Stimulated activated CD8-positive, alpha-beta memory T cell treated with anti-CD3 and anti-CD28 coated beads, Interleukin-15, amount 100 ng/mL, for 48 hours (primary cell): ENCODE measurements around the gene NTM.

Experiments used
- DNase-seq, 2 donors: peaks; one replicate each; pipeline ENCODE4 v3.0.0-alpha.2; 2020; ENCODE audit warnings: low read depth in 2 of 2

Gene NTM

GRCh38 chr11:131642756-131643531 is 272.5 kb downstream of the NTM start:
- DNase-seq: no peak

DNA sequence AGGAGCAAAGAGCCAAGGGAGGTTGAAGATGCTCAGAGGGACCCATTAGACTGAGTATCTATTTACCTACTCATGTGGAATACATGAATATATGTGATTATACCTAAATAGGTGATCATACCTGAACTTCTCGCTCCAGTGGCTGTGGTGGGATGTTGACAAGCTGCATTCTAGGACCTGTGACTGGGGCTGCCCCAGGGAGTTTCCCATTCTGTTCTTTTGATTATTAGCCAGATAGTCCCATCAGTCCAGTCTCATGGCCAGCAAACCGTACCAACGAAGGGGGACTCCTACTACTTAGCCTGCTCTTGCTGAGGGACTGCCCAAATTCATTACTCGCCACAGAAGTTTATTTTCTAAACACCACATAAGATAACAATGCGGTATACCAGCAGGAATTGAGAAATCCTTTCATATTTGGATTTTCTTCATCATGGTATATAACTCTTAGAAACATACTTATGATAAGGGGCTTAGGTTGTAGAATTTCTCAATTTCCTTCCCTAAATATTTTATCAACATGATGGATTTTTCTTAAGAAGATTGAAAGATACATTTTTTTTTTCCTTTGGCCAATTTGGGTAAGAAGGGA is 273.9 kb downstream of the NTM start:
- DNase-seq: no peak

DNA sequence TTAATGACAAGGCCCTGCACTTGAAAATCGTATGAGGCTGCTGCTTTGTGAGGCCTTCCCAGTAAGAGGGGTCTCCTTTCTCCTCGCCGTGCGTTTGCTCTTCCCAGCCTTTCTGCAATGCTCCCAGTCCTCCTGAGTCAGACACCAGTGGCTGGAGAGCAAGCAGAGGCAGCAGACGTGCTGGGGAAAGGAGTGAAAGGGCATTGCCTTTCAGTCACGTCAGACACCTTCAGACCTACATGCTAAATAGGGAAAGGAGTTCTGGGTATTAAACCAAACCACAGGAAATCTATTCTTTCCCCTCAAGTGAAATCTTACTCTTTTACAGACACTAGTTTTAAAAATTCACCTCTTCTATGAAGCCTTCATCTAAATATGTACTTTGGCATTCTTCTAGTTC is 274.8 kb downstream of the NTM start:
- no peak for DNase-seq

DNA sequence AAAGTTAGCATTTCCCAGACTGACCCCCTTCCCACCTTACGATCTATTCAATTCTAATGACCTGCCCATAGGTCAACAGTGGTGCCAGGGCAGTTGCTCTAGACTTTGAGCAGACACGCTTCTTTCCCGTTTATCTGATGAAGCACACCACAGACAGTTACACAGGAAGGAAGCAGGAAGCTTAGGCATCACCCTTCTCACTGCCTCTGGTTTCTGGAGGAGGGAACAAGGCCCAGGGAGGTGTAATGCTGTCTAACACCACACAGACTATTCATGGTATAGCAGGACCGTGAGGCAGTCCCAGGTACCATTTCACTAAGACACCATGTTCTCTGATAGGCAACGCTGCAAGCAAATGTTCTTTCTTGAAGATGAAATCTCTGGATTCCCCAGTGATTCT is 279.4 kb downstream of the NTM start:
- DNase-seq: no peak

DNA sequence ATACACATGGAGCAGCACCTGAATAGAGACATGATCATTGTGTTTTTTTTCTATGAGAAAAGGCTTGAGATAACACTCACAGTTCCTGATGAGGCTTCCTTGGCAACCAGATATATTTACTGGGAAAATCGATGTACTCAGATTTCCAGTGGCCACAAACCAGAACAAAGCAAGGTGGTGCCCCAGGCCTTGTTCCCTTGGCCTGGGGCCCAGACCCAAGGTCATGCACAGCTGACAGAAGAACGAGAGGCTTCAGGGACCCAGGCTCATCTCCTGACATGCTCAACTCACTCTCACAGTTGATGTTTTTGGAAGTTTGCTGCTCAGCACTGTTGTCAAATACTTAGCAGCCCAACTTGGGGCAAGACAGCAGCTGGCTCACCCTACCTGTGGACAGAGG is 281.8 kb downstream of the NTM start:
- DNase-seq: no peak

GRCh38 chr11:131653260-131653659 is 282.8 kb downstream of the NTM start:
- DNase-seq: no peak

GRCh38 chr11:131654849-131655248 is 284.4 kb downstream of the NTM start:
- no peak for DNase-seq

DNA sequence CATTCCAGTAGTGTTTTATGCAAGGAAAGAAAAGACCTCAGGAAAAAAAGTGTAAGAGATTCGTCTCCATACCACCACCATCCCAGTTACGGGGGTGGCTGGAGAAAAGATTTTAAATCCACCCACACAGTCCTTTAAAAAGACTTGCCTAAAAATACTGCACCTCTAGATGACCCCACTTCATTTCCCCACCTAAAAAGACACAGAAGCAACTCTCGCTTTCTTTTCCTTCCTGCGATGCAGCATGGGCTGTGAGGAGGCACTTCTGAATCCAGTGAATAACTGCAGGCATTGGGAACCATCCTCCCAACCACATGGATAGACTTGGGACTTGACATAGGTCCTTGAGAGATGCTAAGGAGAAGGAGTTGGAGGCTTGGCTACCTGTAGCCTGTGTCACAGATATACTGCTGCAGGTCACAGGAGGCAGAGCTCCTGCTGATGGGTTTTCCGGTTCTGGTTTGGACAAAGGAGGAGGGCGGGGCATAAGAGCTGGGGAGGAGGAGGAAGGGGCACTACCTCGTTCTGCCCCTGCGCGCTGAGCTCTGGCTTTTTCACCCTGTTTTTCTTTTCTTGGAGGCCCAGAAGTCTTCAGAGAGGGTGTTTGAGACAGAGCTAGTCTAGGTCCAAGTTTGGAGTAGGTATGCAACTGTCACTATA is 285.9 kb downstream of the NTM start:
- DNase-seq: no peak

GRCh38 chr11:131656839-131657211 is 286.4 kb downstream of the NTM start:
- no peak for DNase-seq

- no peak for DNase-seq
Measured at GRCh38 chr11:131658414-131658813, 288.0 kb downstream of the NTM start.

DNA sequence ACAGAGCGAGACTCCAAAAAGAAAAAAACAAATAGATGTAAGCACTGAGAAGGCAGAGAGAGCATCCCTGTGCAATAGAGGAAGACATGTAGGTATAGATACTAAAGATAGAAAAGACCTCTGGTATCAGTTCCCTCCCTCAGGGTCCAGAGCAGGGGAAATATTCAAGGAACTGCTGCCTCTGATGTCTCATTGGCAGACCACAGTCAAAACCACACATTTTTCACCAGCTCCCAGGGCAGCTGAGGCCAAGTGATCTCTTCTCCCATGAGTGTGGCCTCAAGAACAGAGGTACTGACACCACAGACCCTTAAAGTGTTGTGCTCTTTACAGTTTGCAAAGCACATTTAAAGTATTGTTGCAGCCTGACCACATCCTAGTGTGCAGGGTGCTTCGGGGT is 288.5 kb downstream of the NTM start:
- no peak for DNase-seq

GRCh38 chr11:131659931-131660330 is 289.5 kb downstream of the NTM start:
- DNase-seq: no peak

GRCh38 chr11:131661132-131661531 is 290.7 kb downstream of the NTM start:
- no peak for DNase-seq

DNA sequence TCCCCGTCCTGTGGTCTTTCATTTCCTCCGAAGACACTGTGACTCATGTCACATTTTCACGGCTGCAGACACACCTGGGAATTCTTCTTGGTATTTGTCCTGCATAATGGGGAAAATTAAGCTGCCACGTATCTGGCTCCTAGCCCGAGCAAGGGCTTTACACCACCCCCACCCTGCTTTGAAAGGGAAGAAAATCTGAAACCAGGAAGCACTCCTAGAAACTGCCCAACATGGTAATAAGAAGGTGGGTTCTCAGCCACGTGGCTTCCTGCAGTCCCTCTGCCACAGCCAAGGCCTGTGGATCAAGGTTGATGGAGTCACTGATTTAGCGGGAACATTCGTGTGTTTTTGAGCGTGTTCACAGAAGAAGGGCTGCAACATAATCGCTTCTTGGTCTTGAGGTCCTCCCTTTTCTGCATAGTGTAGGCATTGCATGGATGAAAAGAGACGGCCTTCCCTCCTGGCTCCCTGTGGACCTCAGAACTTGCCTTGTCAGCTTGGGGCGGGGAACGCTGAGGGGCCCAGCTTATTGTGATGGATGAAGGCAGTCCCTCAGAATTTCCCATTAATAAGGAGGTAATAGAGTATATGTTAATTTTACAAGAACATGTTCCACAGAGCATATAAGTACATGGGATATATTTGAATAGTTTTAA is 292.0 kb downstream of the NTM start:
- no peak for DNase-seq

DNA sequence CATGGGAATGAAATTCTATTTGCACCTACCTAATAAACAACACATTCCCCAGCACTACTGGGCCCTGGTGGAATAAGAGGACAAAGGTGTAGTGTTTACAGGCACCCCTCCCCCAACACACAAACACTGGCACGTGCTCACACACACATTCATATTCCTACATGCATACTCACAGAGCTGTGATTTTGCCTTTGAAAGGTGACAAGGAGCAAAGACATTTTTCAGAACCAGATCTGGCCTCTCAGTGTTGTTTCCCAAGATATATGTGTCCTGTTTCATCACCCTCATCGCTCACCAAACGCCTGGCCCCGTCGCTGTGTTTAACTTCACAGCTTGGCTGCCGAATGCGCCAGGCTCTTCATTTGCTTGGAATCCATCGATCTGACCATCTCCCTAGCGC is 292.6 kb downstream of the NTM start:
- no peak for DNase-seq

GRCh38 chr11:131663405-131664200 is 293.2 kb downstream of the NTM start:
- no peak for DNase-seq

DNA sequence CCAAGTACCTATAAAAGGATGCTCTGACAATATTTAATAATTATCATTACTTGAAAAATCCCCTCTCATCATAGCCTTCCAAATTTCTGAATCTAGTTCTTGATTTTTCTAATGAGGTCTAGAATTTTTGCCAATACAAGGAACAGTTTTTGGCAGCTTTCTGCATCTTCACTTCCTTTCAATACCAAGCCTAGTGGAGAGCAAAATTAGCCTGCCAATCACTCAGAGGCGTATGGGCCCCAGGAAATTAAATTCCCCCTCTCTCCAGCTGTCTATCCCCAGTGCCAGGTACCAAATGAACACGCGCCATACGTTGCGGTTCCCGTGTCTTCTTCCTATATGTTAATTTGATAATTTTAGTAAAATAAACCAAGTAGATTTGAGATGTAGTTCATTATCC is 293.9 kb downstream of the NTM start:
- no peak for DNase-seq

GRCh38 chr11:131664816-131665215 is 294.4 kb downstream of the NTM start:
- no peak for DNase-seq

- DNase-seq: no peak
Measured at GRCh38 chr11:131665344-131665968, 295.0 kb downstream of the NTM start.

GRCh38 chr11:131666006-131666405 is 295.6 kb downstream of the NTM start:
- no peak for DNase-seq

DNA sequence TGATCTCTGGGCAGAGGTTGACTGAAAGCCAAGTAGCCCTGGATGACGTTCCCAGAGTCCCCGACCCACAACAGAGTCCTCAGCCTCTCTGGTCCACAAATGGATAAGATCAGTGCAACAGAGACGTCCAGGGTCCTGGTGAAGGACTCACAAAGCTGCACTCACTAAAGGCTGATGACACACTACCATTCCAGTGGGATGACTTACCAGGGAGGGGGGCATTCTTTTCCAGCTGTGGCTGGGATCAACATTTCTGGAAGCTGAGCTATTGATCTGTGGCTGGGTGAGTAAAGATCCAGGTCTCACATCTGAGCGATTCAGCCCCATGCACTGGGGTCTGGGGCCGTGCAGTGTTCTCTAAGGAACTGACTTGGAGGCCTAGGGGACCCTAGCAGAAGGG is 296.2 kb downstream of the NTM start:
- DNase-seq: no peak
